Neural progenitor cell (in vitro differentiated cells): ENCODE measurements around the gene FAM50A. TPM values are rescaled to one million over a fixed set of nuclear protein-coding genes. Genes with fewer than 3 reads are reported as not detected.

Experiments used
- DNase-seq: peaks from one replicate; pipeline ENCODE4 v3.0.0-alpha.2; 2016; ENCODE audit warnings: low spot score
- H2AFZ ChIP-seq: fragments of 200-600 bp; sonication (generic); replicated peaks from 2 replicates; pipeline ENCODE4 v1.6.1; 2016; ENCODE audit warnings: antibody characterized with exemption
- H3F3A ChIP-seq: fragments of 200-600 bp; sonication (generic); 2 replicates; pipeline ENCODE4 v1.6.1; 2016; ENCODE audit warnings: antibody characterized with exemption, low read depth
- H3K27ac ChIP-seq: fragments of 200-600 bp; sonication (generic); 2 replicates; pipeline ENCODE4 v1.5.1; 2016; ENCODE audit warnings: mild to moderate bottlenecking
- H3K27me3 ChIP-seq: fragments of 200-600 bp; sonication (generic); 2 replicates; pipeline ENCODE4 v1.6.1; 2016; ENCODE audit warnings: mild to moderate bottlenecking, moderate library complexity
- H3K36me3 ChIP-seq: fragments of 200-600 bp; sonication (generic); 2 replicates; pipeline ENCODE4 v1.5.1; 2016
- H3K4me1 ChIP-seq: fragments of 200-600 bp; sonication (generic); 2 replicates; pipeline ENCODE4 v1.6.1; 2016; ENCODE audit warnings: mixed run types
- H3K4me2 ChIP-seq: fragments of 200-600 bp; sonication (generic); 2 replicates; pipeline ENCODE4 v1.6.1; 2016
- H3K4me3 ChIP-seq: fragments of 200-600 bp; sonication (generic); 2 replicates; pipeline ENCODE4 v1.5.1; 2016
- H3K79me2 ChIP-seq: fragments of 200-600 bp; sonication (generic); 2 replicates; pipeline ENCODE4 v1.6.1; 2016; ENCODE audit warnings: low read depth
- H3K9ac ChIP-seq: fragments of 200-600 bp; sonication (generic); 2 replicates; pipeline ENCODE4 v1.6.1; 2016
- H3K9me3 ChIP-seq: fragments of 200-600 bp; sonication (generic); 2 replicates; pipeline ENCODE4 v1.5.1; 2016; ENCODE audit warnings: low read depth
- H4K20me1 ChIP-seq: fragments of 200-600 bp; sonication (generic); 2 replicates; pipeline ENCODE4 v1.6.1; 2016; ENCODE audit warnings: low read depth
- H3K27ac Mint-ChIP-seq: 3 replicates; pipeline ENCODE4 v1.8.0; 2021; ENCODE audit warnings: mixed read lengths
- H3K27me3 Mint-ChIP-seq: 2 replicates; pipeline ENCODE4 v1.8.0; 2022; ENCODE audit warnings: low read depth, mild to moderate bottlenecking, inconsistent platforms, moderate library complexity, mixed read lengths; ENCODE audit not compliant: insufficient read depth
- H3K36me3 Mint-ChIP-seq: 3 replicates; pipeline ENCODE4 v1.8.0; 2021; ENCODE audit warnings: mixed read lengths
- H3K4me1 Mint-ChIP-seq: 3 replicates; pipeline ENCODE4 v1.8.0; 2021; ENCODE audit warnings: mixed read lengths
- H3K4me3 Mint-ChIP-seq: 3 replicates; pipeline ENCODE4 v1.8.0; 2021; ENCODE audit warnings: mild to moderate bottlenecking, moderate library complexity, mixed read lengths
- H3K9me3 Mint-ChIP-seq: 3 replicates; pipeline ENCODE4 v1.8.0; 2020; ENCODE audit warnings: mixed read lengths
- EZH2 ChIP-seq: fragments of 200-600 bp; sonication (generic); IDR thresholded peaks from 2 replicates; pipeline ENCODE4 v1.6.1; 2017; ENCODE audit warnings: antibody characterized with exemption, mild to moderate bottlenecking, moderate library complexity
- EZH2phosphoT487 ChIP-seq: fragments of 200-600 bp; sonication (generic); IDR thresholded peaks from 2 replicates; pipeline ENCODE4 v1.6.1; 2017; ENCODE audit warnings: antibody characterized with exemption
- total RNA-seq: library from RNA; depleted of rRNA; stranded (reverse); fragments of >200 nt; gene quantifications from 2 replicates; pipeline ENCODE4 v1.2.3, GENCODE V29; 2015; ENCODE audit warnings: low replicate concordance
- TF ChIP-seq, protein P1 (sequence below): fragments of 200-600 bp; sonication (generic); IDR thresholded peaks from 2 replicates; pipeline ENCODE4 v1.5.1; 2017; ENCODE audit warnings: antibody characterized with exemption, mild to moderate bottlenecking

FAM50A gene
- total RNA-seq, 1 donor from 2014 or later: 30.4 TPM

DNA sequence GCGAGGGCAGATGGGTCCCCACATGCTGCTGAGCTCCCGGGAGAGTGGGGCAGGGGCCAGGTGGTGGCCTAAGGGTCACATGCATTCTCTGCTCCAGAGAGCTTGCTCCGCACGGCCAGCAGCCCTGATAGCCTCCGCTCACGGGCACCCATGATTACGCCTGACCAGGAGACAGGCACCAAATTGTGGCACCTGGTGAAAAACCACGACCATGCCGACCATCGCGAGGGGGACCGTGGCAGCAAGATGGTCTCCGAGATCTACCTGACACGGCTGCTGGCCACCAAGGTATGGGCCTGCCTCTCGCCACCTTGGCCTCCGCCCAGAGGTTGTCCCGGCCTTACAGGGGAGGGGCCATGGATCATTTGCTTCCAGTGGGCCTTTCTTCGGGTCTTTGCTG is 25.9 kb downstream of the FAM50A start:
- no peaks in the 10 kb centered on the region for H3K27me3 Mint-ChIP-seq
- TF ChIP-seq, protein P1, sequence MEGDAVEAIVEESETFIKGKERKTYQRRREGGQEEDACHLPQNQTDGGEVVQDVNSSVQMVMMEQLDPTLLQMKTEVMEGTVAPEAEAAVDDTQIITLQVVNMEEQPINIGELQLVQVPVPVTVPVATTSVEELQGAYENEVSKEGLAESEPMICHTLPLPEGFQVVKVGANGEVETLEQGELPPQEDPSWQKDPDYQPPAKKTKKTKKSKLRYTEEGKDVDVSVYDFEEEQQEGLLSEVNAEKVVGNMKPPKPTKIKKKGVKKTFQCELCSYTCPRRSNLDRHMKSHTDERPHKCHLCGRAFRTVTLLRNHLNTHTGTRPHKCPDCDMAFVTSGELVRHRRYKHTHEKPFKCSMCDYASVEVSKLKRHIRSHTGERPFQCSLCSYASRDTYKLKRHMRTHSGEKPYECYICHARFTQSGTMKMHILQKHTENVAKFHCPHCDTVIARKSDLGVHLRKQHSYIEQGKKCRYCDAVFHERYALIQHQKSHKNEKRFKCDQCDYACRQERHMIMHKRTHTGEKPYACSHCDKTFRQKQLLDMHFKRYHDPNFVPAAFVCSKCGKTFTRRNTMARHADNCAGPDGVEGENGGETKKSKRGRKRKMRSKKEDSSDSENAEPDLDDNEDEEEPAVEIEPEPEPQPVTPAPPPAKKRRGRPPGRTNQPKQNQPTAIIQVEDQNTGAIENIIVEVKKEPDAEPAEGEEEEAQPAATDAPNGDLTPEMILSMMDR: no peak
- H3K27me3 ChIP-seq: no peaks in the 10 kb centered on the region
- peak overlapping the region; percentile 53 for H3K4me3 Mint-ChIP-seq
- no peak overlapping the region for H3K27ac Mint-ChIP-seq
- no peaks in the 10 kb centered on the region for H3K9me3 ChIP-seq
- H3K27ac ChIP-seq: no peak overlapping the region
- H3K9ac ChIP-seq: no peak overlapping the region
- DNase-seq: no peak
- H3K36me3 Mint-ChIP-seq: peaks cover 7% of the 10 kb centered on the region
- H2AFZ ChIP-seq: no peak overlapping the region
- no peak overlapping the region for H3K4me2 ChIP-seq
- no peak overlapping the region for H3K4me3 ChIP-seq
- H3K9me3 Mint-ChIP-seq: peaks cover 7% of the 10 kb centered on the region
- H3K36me3 ChIP-seq: no peaks in the 10 kb centered on the region
- H4K20me1 ChIP-seq: no peaks in the 10 kb centered on the region
- no peaks in the 10 kb centered on the region for H3K4me1 Mint-ChIP-seq
- H3K4me1 ChIP-seq: no peaks in the 10 kb centered on the region
- H3F3A ChIP-seq: no peaks in the 10 kb centered on the region
- H3K79me2 ChIP-seq: no peaks in the 10 kb centered on the region

DNA sequence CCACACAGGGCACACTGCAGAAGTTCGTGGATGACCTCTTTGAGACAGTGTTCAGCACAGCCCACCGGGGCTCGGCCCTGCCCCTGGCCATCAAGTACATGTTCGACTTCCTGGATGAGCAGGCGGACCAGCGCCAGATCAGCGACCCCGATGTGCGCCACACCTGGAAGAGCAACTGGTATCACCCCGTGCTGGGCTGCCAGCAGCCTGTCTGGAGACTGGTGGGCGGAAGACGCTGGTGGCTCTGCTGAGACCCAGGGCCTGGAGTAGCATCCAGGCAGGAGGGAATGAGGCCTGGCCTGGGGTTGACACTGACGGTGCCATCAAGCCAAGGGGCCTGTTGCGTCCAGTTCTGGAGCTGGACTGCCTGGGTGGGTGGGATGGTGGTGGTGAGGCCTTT is 26.5 kb downstream of the FAM50A start:
- H3K9me3 Mint-ChIP-seq: peaks cover 9% of the 10 kb centered on the region
- no peaks in the 10 kb centered on the region for H3K27me3 Mint-ChIP-seq

DNA sequence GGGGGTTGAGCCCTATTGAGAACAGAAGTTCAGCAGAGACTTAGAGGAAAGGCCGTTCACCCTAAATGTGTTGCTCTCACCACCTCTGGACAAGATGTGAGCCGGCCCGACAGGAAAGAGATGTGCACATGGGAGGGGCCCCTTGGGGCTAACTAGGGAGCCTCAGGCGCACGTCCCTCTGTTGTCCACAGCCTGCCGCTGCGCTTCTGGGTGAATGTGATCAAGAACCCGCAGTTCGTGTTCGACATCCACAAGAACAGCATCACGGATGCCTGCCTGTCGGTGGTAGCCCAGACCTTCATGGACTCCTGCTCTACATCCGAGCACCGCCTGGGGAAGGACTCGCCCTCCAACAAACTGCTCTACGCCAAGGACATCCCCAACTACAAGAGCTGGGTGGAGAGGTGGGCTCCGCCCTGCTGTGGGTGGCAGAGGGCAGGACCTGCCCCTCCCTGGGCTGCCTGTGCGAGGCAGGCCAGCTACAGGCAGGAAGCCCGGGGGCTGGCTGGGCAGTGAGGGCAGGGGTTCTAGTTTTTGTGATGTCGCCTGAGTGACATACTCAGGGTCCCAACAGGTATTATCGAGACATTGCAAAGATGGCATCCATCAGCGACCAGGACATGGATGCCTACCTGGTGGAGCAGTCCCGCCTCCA is 27.1 kb downstream of the FAM50A start:
- H3K27ac ChIP-seq: no peak overlapping the region
- no peak for TF ChIP-seq EZH2phosphoT487
- TF ChIP-seq, protein P1: no peak
- TF ChIP-seq EZH2: no peak
- Mint-ChIP-seq H3K4me1 (no peaks in the 10 kb centered on the region), H3K27me3 (peaks cover 3% of the 10 kb centered on the region), H3K4me3 (no peak overlapping the region), H3K36me3 (peaks cover 11% of the 10 kb centered on the region), H3K27ac (no peak overlapping the region), H3K9me3 (peaks cover 13% of the 10 kb centered on the region)
- DNase-seq: no peak
- no peak overlapping the region for H3K9ac ChIP-seq
- no peaks in the 10 kb centered on the region for H4K20me1 ChIP-seq
- no peak overlapping the region for H2AFZ ChIP-seq
- no peaks in the 10 kb centered on the region for H3F3A ChIP-seq
- no peaks in the 10 kb centered on the region for H3K27me3 ChIP-seq
- H3K79me2 ChIP-seq: no peaks in the 10 kb centered on the region
- no peak overlapping the region for H3K4me2 ChIP-seq
- no peak overlapping the region for H3K4me3 ChIP-seq
- H3K4me1 ChIP-seq: no peaks in the 10 kb centered on the region
- no peaks in the 10 kb centered on the region for H3K9me3 ChIP-seq
- H3K36me3 ChIP-seq: no peaks in the 10 kb centered on the region

More for the DNA sequence above, 26.5 kb downstream of the FAM50A start:
- Histone ChIP-seq H4K20me1 (no peaks in the 10 kb centered on the region), H3K27me3 (no peaks in the 10 kb centered on the region), H3K4me3 (no peak overlapping the region), H3K4me1 (no peaks in the 10 kb centered on the region), H2AFZ (no peak overlapping the region), H3K4me2 (no peak overlapping the region), H3K36me3 (no peaks in the 10 kb centered on the region), H3K9me3 (no peaks in the 10 kb centered on the region), H3K27ac (no peak overlapping the region), H3K79me2 (no peaks in the 10 kb centered on the region), H3K9ac (no peak overlapping the region), H3F3A (no peaks in the 10 kb centered on the region)
- no peak overlapping the region for H3K4me3 Mint-ChIP-seq
- no peak overlapping the region for H3K27ac Mint-ChIP-seq
- no peak for TF ChIP-seq EZH2
- TF ChIP-seq, protein P1: no peak
- no peak for TF ChIP-seq EZH2phosphoT487
- peaks cover 8% of the 10 kb centered on the region for H3K36me3 Mint-ChIP-seq
- no peaks in the 10 kb centered on the region for H3K4me1 Mint-ChIP-seq
- no peak for DNase-seq
